GM12874 (cell line): ENCODE data around the gene GPX4.

Experiments
- TF ChIP-seq, protein P1 (sequence below): IDR thresholded peaks from 2 replicates; pipeline ENCODE4 v1.5.1; 2011; ENCODE audit warnings: low read depth, mild to moderate bottlenecking, control low read depth, low read length, moderate library complexity; ENCODE audit not compliant: insufficient read depth

GPX4 gene

DNA sequence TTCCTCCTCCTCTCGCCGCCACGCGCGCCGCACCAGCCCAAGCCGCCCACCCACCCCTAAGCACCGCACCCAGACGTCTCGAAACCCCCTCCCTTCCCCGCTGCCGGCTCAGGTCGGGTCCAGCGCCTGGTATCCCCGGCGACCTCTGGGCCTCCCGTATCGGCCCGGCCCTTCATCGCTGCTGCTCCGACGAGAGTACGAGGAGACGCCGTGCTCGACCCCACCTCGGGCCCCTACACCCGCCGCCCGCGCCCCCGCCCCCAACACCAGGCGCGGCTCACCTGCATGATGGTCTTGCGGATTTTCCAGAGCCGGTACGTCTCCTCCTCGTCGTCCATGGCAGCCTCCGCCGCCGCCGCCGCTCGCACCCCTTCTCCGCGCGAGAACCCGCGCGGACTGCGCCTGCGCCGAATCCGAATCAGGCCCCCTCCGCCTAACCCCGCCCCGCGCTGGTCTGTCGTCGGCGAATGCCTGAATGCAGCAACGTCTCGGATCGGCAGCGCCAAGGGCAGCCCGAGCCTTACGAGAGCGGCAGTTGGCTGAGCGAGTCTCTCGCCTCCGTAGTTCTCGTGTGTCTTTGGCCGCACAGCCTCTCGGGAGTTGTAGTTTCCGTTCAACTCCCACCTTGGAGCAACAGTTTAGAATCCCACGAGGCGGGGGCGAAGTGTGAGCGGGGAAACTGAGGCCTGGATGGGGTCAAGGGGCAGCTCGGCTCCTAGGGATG, 8.7 kb upstream of the GPX4 start, which contains the start of gene POLR2E:
Gene POLR2E, minus strand, starts transcription at position 398 of the 724 bp plus-strand sequence. Its CDS starts 60 bp downstream, at position 338.
- TF ChIP-seq, protein P1, sequence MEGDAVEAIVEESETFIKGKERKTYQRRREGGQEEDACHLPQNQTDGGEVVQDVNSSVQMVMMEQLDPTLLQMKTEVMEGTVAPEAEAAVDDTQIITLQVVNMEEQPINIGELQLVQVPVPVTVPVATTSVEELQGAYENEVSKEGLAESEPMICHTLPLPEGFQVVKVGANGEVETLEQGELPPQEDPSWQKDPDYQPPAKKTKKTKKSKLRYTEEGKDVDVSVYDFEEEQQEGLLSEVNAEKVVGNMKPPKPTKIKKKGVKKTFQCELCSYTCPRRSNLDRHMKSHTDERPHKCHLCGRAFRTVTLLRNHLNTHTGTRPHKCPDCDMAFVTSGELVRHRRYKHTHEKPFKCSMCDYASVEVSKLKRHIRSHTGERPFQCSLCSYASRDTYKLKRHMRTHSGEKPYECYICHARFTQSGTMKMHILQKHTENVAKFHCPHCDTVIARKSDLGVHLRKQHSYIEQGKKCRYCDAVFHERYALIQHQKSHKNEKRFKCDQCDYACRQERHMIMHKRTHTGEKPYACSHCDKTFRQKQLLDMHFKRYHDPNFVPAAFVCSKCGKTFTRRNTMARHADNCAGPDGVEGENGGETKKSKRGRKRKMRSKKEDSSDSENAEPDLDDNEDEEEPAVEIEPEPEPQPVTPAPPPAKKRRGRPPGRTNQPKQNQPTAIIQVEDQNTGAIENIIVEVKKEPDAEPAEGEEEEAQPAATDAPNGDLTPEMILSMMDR: no peak

DNA sequence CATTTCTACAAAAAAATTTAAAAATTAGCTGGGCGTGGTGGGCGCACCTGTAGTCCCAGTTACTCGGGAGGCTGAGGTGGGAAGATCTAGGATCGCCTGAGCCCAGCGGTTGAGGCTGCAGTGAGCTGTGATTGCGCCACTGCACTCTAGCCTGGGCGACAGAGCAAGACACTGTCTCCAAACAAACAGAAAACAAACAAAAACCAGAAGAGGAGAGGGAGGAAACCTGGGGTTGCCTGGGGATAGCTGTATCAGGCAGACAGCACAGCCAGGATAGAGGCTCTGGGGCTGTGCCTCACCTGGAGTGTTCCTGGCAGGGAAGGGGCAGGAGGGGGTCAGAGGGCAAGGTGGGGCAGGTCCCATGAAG, 6.0 kb upstream of the GPX4 start:
- TF ChIP-seq, protein P1: no peak

DNA sequence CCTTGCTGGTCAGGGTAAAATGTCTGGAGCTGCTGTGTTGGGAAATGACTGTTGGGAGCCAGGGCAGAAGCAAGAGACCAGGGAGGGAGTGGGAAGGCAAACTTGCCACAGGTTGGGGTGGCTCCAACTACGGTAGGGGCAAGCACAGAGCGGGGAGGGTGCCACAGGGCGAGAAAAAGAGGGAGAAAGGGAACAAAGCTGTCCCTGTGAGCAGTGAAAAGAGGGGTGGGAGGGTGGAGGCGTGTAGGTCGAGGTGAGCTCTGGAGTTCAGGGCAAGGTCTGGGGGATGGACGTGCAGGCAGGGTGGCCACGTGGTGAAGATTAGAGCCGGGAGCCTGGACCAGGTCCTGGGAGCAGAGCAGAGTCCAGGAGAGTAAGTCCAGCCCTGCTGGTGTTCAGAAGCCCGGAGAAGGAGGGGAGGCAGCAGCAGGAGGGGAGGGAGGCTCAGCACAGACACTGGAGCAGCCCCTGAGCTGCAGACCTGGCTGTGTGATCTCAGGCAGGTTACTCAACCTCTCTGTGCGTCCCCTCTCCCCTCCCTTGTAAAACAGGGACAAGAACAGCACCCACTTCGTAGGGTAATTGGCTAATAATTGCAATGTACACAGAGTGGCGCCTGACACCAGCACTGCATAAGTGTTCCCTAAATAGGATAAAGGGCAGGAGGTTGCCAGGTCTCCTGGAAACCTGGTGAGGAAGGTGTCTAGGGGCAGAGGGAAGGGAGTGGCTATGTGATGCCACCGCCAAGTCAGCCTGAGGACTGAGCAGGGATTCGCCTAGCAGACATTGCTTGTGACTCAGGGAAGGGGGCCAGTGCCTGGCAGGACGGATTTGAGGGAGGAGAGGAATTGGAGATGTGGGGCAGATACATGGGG, 5.4 kb upstream of the GPX4 start:
- TF ChIP-seq, protein P1: no peak

DNA sequence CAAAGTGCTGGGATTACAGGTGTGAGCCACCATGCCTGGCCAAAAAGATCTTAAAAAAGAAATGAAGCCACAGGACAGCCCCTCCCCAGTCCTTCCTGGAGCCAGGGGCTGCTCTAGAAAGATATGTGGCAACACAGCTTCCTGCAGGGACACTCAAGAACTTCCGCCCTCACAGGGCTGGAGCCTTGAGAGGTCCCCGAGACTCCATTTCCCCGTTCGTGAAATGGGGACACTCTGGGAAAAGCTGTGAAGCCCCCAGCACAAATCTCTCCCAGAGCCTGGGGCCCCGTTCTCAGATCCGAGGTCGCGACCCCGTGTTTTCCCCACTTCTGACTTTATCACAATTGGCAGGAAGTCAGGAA, 2.5 kb upstream of the GPX4 start:
- TF ChIP-seq, protein P1: no peak

DNA sequence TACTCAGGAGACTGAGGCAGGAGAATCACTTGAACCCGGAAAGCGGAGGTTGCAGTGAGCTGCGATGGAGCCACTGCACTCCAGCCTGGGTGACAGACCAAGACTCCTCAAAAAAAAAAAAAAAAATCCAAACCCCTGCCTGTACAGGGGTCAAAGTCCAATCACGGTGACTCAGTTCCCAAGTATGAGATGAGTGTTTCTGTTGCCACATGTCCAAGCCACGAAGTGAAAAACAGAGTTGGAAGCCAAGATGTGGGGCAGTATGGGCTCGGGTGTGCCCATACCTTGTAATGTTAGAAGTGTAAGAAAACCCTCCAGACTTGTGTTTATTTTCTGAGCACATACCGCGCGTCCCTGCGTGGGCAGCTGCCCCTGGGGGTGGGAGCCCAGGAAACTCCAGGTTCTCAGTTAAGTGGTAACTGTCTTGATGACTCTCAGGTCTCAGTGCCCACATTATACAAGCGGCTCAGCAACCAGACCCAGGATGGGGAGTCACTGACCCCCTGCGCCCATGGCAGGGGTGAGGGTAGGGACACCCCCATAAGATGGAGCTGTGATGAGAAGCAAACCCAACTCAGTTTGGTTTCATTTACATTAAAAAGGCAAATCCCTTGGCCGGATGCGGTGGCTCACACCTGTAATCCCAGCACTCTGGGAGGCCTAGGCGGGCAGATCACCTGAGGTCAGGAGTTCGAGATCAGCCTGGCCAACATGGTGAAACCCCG, 1.2 kb upstream of the GPX4 start:
- TF ChIP-seq, protein P1: no peak

DNA sequence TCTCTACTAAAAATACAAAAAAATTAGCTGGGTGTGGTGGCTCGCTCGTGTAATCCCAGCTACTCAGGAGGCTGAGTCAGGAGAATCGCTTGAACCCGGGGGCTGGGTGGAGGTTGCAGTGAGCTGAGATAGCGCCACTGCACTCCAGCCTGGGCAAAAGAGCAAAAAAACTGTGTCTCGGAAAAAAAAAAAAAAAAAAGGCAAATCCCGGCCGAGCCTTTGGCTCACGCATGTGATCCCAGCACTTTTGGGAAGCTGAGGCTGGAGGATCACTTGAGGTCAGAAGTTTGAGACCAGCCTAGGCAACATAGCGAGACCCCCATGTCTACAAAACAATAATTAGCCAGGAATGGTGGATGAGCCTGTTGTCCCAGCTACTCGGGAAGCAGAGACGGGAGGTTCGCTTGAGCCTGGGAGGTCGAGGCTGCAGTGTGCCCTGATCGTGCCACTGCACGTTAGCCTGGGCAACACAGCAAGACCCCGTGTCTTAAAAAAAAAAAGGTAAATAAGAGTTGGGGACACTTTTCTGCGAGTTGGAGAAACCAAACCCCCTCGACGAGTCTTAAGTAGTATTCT, 574 bp upstream of the GPX4 start:
- TF ChIP-seq, protein P1: no peak
